Keratinocyte (primary cell): ENCODE results near the gene MRPL34.

Source experiments
- CTCF ChIP-seq, 3 experiments: IDR thresholded peaks in 1 of 3; conservative IDR thresholded peaks in 1 of 3; optimal IDR thresholded peaks in 1 of 3; 2 replicates in 2 of 3; 3 replicates in 1 of 3; pipeline versions ENCODE3 to v1.5.1; 2011; ENCODE audit warnings: low read length in 3 of 3, mild to moderate bottlenecking in 3 of 3, moderate library complexity in 2 of 3, control low read depth in 1 of 3, inconsistent platforms in 1 of 3; ENCODE audit not compliant: insufficient read depth in 2 of 3; ENCODE audit errors: extremely low read depth in 1 of 3
- EZH2 ChIP-seq: IDR thresholded peaks from one replicate; pipeline ENCODE4 v1.6.1; 2012; ENCODE audit warnings: inconsistent platforms, mild to moderate bottlenecking, low read length, moderate library complexity

DNA sequence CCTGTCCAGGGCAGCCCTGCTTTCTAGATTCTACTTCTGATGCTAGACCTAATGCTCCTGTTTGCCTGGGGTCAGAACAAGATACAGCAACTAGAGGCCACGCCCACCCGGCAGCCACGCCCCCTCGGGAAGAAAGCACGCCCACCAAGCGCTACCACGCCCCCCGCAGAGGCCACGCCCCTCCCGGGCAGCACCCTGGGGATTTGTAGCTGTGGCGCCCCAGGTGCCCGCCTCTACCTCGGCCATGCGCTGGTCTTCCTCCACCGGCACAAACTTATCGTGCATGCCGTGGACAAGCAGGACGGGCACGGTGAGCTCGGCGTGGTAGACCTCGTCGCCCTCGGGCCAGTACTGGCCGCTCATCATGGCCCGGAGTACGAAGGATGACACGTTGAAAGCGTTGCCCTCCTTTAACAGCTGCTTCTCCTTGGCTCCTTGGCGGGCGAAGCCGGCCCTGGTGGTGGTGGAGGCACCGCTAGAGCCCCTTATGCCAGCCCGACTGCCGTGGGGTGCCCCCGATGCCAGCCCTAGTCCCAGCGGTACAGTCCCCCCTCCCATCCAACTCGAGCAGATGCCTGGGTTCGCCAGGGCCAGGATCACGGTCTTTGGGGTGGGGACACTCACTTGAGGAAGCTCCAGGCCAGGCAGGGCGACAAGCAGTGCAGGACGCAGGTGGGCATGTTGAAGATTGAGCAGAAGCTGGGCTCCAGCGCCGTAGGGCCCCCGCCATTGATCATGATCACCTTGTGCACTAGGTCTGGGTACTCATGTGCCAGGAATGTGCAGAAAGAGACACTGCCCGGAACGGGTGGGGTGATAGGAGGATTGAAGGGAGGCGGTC lies 11.4 kb upstream of the MRPL34 start:
- no peak for TF ChIP-seq CTCF (optimal IDR thresholded peaks at IDR 0.05 in 1 of 3, IDR thresholded peaks at IDR 0.05 in 1 of 3, conservative IDR thresholded peaks at IDR 0.05 in 1 of 3; ENCODE audit: extremely low read depth in 1 of 3, insufficient read depth in 2 of 3, low read length in 3 of 3)
- no peak for TF ChIP-seq EZH2
